HEK293T (cell line): Measurements from ENCODE around the gene ZBED4.
A peak's percentile ranks its signal among the peaks of the same experiment; 100 is the strongest.

ENCODE experiments used
- CTCF ChIA-PET: fragments of 350-600 bp; formaldehyde crosslinking; extraction: SDS; loops from one replicate; lab custom pipeline; 2021; ENCODE audit warnings: antibody characterized with exemption, inconsistent platforms; lab: Yijun Ruan, JAX
- POLR2A ChIA-PET: fragments of 350-600 bp; formaldehyde crosslinking; extraction: SDS; loops from one replicate; lab custom pipeline; 2020; ENCODE audit warnings: antibody characterized with exemption, inconsistent platforms; lab: Yijun Ruan, JAX
- DNase-seq: peaks from one replicate; pipeline ENCODE4 v3.0.0; 2012; ENCODE audit warnings: mixed read lengths; ENCODE audit errors: extremely low spot score
- ARNT ChIP-seq: fragments of 450-650 bp; IDR thresholded peaks from 2 replicates; pipeline ENCODE4 v1.6.1; 2017; ENCODE audit warnings: mild to moderate bottlenecking
- BHLHE40 ChIP-seq: fragments of 450-650 bp; IDR thresholded peaks from 2 replicates; pipeline ENCODE4 v1.6.1; 2016; ENCODE audit warnings: mild to moderate bottlenecking, moderate library complexity, borderline replicate concordance
- CTBP1 ChIP-seq: fragments of 450-650 bp; IDR thresholded peaks from 2 replicates; pipeline ENCODE4 v1.6.1; 2016; ENCODE audit warnings: borderline replicate concordance
- ELF4 ChIP-seq: fragments of 450-650 bp; IDR thresholded peaks from 2 replicates; pipeline ENCODE4 v1.6.1; 2017; ENCODE audit warnings: antibody characterized with exemption
- FOXA1 ChIP-seq: fragments of 450-650 bp; IDR thresholded peaks from 2 replicates; pipeline ENCODE4 v1.6.1; 2016; ENCODE audit warnings: mild to moderate bottlenecking
- FOXK2 ChIP-seq: fragments of 450-650 bp; IDR thresholded peaks from 2 replicates; pipeline ENCODE4 v1.6.1; 2016; ENCODE audit warnings: mild to moderate bottlenecking
- FOXM1 ChIP-seq: fragments of 450-650 bp; IDR thresholded peaks from 2 replicates; pipeline ENCODE4 v1.6.1; 2017; ENCODE audit warnings: mild to moderate bottlenecking, borderline replicate concordance
- HDGF ChIP-seq: fragments of 450-650 bp; IDR thresholded peaks from 2 replicates; pipeline ENCODE4 v1.6.1; 2017; ENCODE audit warnings: antibody characterized with exemption, borderline replicate concordance
- L3MBTL2 ChIP-seq: fragments of 450-650 bp; conservative IDR thresholded peaks from 2 replicates; pipeline ENCODE4 v1.6.1; 2016; ENCODE audit warnings: mild to moderate bottlenecking
- LEF1 ChIP-seq: fragments of 450-650 bp; IDR thresholded peaks from 2 replicates; pipeline ENCODE4 v1.6.1; 2017; ENCODE audit warnings: mild to moderate bottlenecking, borderline replicate concordance
- NFRKB ChIP-seq: fragments of 450-650 bp; IDR thresholded peaks from 2 replicates; pipeline ENCODE4 v1.6.1; 2016; ENCODE audit warnings: mild to moderate bottlenecking, moderate library complexity
- SP1 ChIP-seq: fragments of 450-650 bp; IDR thresholded peaks from 2 replicates; pipeline ENCODE4 v1.6.1; 2017
- SUZ12 ChIP-seq: fragments of 450-650 bp; IDR thresholded peaks from 2 replicates; pipeline ENCODE4 v1.6.1; 2016; ENCODE audit warnings: mild to moderate bottlenecking
- TARDBP ChIP-seq: fragments of 450-650 bp; IDR thresholded peaks from 2 replicates; pipeline ENCODE4 v1.6.1; 2016
- ZNF384 ChIP-seq: fragments of 450-650 bp; IDR thresholded peaks from 2 replicates; pipeline ENCODE4 v1.6.1; 2016
- TF ChIP-seq, protein P1 (sequence below): fragments of 450-650 bp; IDR thresholded peaks from 2 replicates; pipeline ENCODE4 v1.6.1; 2016

Gene ZBED4

DNA sequence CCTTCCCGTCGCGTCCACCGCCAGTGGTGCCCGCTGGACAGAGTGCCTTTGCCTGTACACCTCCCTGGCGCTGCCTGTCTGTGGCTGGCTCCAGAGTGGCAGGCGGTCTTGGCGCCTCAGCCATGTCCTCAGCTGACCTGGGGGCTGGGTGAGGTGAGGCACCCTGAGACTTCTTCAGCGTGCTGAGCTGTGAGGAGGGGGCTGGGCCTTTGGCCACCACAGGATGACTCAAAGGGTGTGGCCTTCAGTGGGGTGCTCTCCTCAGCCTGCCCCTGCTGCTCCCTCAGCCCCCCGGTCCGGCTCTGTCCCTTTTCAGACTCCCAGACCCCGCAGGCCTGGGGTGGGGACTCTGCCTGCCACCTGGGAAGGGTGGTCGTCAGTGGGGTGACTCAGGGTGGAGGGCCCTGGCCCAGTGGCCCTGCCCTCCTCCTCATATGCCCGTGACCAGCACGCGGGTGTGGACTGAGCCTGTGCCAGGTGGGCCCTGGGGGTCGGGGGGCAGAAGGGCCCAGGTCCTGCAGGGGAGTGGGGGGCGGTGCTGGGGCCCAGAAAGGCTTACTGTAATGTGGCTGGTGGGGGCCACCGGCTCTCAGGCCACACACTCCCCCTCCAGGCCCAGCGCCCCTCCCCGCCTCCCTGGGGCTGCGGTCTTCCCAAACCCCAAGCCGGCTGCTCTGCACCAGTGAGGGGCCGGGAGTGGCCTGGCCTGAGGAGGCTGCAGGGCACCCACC, 80.7 kb downstream of the ZBED4 start:
- no peak for TF ChIP-seq NFRKB
- no peak for TF ChIP-seq LEF1
- TF ChIP-seq ZNF384, result no peak
- no peak for TF ChIP-seq BHLHE40
- no peak for TF ChIP-seq SUZ12
- ChIA-PET POLR2A (no interaction called here), CTCF (no interaction called here)
- DNase-seq, result no peak

DNA sequence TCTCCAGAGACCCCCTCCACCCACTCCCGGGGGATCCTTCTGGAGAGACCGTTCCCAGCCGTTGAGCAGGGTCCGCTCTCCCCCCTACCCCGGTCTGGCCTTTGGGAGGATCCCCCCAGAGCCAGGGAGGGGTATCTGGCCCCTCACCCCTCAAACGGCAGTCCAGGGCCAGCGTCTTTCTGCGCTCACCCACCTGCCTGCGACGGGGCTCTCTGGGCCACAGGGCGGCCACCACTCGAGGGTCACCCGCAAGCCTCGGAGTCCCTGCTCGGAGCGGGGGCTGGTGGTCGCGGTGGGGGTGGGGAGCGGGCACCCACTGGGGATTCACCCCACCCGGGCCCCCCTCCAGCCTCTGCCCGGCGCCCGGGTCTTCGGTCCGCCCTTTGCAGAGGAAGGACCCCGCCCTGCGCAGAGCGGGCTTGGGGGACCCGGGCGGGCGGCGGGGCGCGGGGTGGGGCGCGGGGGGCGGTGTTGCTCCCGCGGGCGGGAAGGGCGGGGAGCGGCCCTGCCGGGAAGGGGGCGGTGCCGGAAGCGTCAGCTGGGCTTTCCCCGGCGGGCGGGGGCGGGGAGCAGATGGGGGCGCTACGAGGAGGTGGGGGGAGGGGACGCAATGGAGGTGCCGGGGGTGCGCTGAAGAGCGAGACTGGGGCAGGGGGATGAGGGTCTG, 81.4 kb downstream of the ZBED4 start:
- DNase-seq, result no peak
- CTCF ChIA-PET, result no interaction called here
- POLR2A ChIA-PET, result no interaction called here

DNA sequence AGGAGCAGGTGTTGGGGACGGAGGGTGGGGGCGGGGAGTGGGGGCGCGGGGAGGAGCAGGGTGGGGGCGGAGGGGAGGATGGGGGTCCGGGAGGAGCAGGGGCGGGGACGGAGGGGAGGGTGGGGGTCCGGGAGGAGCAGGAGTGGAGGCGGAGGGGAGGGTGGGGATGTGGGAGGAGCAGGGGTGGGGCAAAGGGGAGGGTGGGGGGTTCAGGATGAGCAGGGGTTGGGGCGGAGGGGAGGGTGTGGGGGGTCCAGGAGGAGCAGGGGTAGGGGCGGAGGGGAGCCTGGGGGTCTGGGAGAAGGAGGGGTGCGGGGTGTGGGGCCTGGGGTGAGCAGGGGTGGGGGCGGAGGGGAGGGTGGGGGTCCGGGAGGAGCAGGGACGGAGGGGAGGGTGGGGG, 81.9 kb downstream of the ZBED4 start:
- POLR2A ChIA-PET, result interaction anchor here (0.6 kb wide), 1 partner anchor 163 kb away, joined by 4 read pairs; no protein-coding TSS in a partner anchor
- CTCF ChIA-PET, result interaction anchor here (1.5 kb wide), 1 partner anchor 95 kb away, joined by 5 read pairs; no protein-coding TSS in a partner anchor
- no peak for TF ChIP-seq FOXK2
- no peak for DNase-seq

More for the DNA sequence above, 81.4 kb downstream of the ZBED4 start:
- TF ChIP-seq TARDBP, result no peak
- no peak for TF ChIP-seq LEF1
- no peak for TF ChIP-seq ELF4

DNA sequence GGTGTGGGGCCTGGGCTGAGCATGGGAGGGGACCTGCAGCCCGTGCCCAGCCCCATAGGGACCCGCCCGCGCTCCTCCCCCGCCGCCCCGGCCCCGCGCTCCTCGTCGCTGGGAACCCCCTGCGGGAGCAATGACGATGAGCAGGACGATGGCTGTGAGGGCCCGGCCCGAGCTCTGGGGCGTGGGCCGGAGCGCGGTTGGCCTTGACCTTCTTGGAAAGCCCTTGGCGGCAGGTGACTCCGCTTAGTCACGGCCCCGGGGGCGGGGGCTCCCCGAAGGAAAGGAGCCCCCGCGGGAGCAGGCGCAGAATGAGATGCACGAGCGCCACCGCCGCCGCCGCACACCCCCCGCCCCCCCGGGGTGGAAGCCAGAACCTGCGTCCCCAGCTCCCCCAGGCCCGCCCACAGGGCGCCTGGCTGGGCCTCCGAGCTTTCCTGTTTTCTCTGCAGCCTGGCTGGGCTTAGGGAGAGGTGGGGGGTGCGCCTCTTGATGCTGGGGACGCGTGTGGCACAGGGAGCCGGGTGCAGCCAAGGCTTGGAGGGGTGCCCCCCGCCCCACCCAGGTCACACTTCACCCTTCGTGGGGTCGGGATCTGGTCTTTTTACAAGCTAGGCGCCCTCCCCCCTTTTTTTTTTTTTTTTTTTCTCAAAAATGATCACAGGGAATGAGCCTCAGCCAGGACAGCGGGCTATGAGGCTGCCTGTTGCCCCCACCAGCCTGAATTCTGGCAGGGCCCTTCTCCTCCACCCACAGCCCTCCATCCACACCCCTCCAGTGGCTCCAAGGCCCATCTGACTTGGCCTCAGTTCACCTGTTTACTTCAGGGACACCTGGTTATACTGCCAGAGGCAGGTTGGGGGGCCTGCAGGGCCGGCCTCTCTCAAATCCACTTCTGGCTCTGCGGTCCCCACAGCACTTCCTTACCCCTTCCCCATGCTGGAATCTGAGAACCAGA, 82.7 kb downstream of the ZBED4 start:
- peak; percentile 35 for DNase-seq
- ChIA-PET POLR2A (interaction anchor here (0.6 to 1.2 kb wide), 2 partner anchors 24 to 164 kb away, joined by 3 to 4 read pairs; partner anchors contain the start of gene PIM3), CTCF (interaction anchor here (1.5 kb wide), 1 partner anchor 94 kb away, joined by 5 read pairs; no protein-coding TSS in a partner anchor)
- TF ChIP-seq SUZ12, result no peak
- TF ChIP-seq ELF4, result no peak
- no peak for TF ChIP-seq LEF1
- no peak for TF ChIP-seq L3MBTL2
- no peak for TF ChIP-seq BHLHE40
- TF ChIP-seq, protein P1, sequence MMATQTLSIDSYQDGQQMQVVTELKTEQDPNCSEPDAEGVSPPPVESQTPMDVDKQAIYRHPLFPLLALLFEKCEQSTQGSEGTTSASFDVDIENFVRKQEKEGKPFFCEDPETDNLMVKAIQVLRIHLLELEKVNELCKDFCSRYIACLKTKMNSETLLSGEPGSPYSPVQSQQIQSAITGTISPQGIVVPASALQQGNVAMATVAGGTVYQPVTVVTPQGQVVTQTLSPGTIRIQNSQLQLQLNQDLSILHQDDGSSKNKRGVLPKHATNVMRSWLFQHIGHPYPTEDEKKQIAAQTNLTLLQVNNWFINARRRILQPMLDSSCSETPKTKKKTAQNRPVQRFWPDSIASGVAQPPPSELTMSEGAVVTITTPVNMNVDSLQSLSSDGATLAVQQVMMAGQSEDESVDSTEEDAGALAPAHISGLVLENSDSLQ, result no peak
- no peak for TF ChIP-seq SP1
- TF ChIP-seq FOXM1, result no peak
- TF ChIP-seq ARNT, result no peak
- TF ChIP-seq HDGF, result no peak
- no peak for TF ChIP-seq ZNF384
- no peak for TF ChIP-seq FOXA1
- TF ChIP-seq FOXK2, result no peak

DNA sequence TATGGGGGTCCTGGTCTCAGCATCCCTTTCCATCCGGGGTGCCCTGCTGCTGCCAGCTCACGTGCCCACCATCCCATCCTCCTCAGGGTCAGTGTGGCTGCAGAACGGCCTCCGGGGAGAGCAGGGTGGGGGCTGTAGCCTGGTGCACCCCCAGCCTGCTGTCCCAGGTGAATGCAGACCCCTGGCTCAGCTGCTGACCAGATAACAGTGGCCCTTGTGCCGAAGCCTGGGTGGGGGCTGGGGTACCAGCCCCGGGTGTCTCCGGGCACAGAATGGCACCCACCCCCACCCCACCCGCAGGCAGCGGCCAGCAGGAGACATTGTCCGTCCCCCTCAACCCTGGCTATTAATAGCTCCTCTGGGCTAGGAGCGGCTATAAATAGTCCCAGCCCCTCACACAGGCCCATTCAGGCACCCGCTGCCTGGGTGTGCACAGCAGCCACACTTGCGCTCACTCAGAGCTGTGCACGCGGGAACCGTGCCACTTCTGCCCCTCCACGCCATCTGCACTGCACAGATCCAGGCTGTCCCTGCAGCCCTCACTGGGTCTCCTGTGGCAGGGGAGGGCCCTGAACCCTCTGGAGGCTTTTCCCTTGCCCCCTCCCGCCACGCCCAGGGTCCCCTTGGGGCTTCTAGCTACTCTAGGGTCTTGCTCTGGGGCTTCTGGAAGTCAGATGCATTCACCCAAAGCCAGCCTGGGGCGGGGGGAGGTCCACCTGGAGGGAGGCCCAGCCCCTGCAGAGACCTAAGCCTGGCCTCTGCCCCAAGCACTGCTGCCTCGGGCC, 83.5 kb downstream of the ZBED4 start:
- CTCF ChIA-PET, result interaction anchor here (1.5 kb wide), 1 partner anchor 93 kb away, joined by 5 read pairs; no protein-coding TSS in a partner anchor
- TF ChIP-seq FOXK2, result no peak
- TF ChIP-seq SUZ12, result no peak
- no peak for DNase-seq
- POLR2A ChIA-PET, result interaction anchor here (1.2 kb wide), 1 partner anchor 24 kb away, joined by 3 read pairs; the partner anchor contains the start of gene PIM3

DNA sequence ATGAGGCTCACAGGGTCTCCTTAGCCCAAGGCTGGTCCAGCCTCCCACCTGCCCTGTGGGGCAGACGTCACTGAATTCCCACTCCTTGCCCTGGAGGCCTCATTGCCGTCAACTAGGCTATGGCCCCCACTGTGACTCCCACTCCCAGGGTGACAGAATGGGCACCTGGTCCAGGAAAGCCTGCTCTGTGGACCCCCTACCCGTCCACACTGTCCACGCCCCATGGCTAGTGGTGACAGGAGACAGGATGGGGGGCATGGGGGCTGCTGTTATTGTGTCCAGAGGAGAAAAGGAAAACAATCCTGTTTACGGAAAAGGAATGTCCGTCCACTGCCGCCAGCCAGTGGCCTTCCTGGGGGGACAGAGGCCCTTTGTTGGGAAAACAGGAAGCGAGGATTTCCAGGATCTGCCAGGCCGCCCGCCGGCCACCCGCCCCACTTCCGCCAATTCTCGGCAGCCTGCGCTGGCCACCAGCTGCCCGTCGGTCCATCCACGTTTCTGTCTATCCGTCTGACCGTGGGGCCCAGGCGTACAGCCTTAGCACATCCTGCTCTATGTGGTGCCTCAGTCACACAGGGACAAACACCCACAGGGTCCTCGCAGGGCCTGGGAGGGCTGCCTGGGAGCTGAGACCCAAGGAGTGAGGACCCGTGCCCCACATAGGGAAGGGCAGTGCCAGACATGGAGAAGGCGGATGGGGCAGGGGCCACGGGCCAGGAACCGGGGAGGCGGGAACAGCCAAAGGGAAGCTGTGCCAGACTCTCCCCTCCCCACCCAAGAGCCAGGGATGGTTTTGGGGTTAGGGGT, 84.3 kb downstream of the ZBED4 start:
- ChIA-PET POLR2A (no interaction called here), CTCF (no interaction called here)
- TF ChIP-seq, protein P1, result no peak
- TF ChIP-seq NFRKB (no peak), TARDBP (no peak), CTBP1 (no peak), L3MBTL2 (no peak), SP1 (no peak)
- DNase-seq, result no peak
